Stimulated activated CD8-positive, alpha-beta memory T cell treated with anti-CD3 and anti-CD28 coated beads, Interleukin-7, amount 100 ng/mL, for 1 hour (primary cell): ENCODE measurements around the gene CTNNA1.

Experiments used
- DNase-seq, 2 donors: peaks; one replicate each; pipeline ENCODE4 v3.0.0-alpha.2; 2020; ENCODE audit warnings: low read depth in 2 of 2

The CTNNA1 gene

GRCh38 chr5:138849882-138850281, 96.7 kb downstream of the CTNNA1 start:
- no peak for DNase-seq

GRCh38 chr5:138850865-138851435, 97.7 kb downstream of the CTNNA1 start:
- DNase-seq: no peak

- DNase-seq: no peak
Measured at GRCh38 chr5:138853132-138853531, 99.9 kb downstream of the CTNNA1 start.

- DNase-seq: no peak
Measured at GRCh38 chr5:138867011-138867410, 113.8 kb downstream of the CTNNA1 start.

- no peak for DNase-seq
Measured at GRCh38 chr5:138869038-138869437, 115.8 kb downstream of the CTNNA1 start.

GRCh38 chr5:138869763-138870500, 116.7 kb downstream of the CTNNA1 start:
- no peak for DNase-seq

- DNase-seq: no peak
Measured at GRCh38 chr5:138870611-138871010, 117.4 kb downstream of the CTNNA1 start.

- no peak for DNase-seq
Measured at GRCh38 chr5:138872841-138873465, 119.7 kb downstream of the CTNNA1 start.

- no peak for DNase-seq
Measured at GRCh38 chr5:138873466-138874221, 120.4 kb downstream of the CTNNA1 start.

- no peak for DNase-seq
Measured at GRCh38 chr5:138874241-138874640, 121.0 kb downstream of the CTNNA1 start.

GRCh38 chr5:138874771-138875551, 121.7 kb downstream of the CTNNA1 start, which contains the start of gene LRRTM2:
Gene LRRTM2, minus strand, starts transcription at chr5:138875335. Its CDS starts 424 bp downstream, at chr5:138874911.
- DNase-seq: no peak

- no peak for DNase-seq
Measured at GRCh38 chr5:138875552-138875875, 122.3 kb downstream of the CTNNA1 start.

- no peak for DNase-seq
Measured at GRCh38 chr5:138875946-138876345, 122.7 kb downstream of the CTNNA1 start.

GRCh38 chr5:138876811-138877210, 123.6 kb downstream of the CTNNA1 start:
- DNase-seq: no peak

GRCh38 chr5:138878437-138879235, 125.4 kb downstream of the CTNNA1 start:
- DNase-seq: no peak

GRCh38 chr5:138883211-138883610, 130.0 kb downstream of the CTNNA1 start:
- DNase-seq: no peak

GRCh38 chr5:138884094-138884493, 130.9 kb downstream of the CTNNA1 start:
- no peak for DNase-seq

- no peak for DNase-seq
Measured at GRCh38 chr5:138884554-138884953, 131.3 kb downstream of the CTNNA1 start.

- no peak for DNase-seq
Measured at GRCh38 chr5:138889994-138890393, 136.8 kb downstream of the CTNNA1 start.

- DNase-seq: no peak
Measured at GRCh38 chr5:138890644-138891043, 137.4 kb downstream of the CTNNA1 start.

GRCh38 chr5:138895918-138896317, 142.7 kb downstream of the CTNNA1 start:
- DNase-seq: no peak
